Measurements from ENCODE around the gene MAML1.

Gene MAML1

GRCh38 chr5:179698935-179699615 is 33.5 kb upstream of the MAML1 start, which contains the start of gene CANX:
CANX (plus strand) TSS chr5:179698967; CDS start chr5:179705682, 6,715 bp downstream.
- no peak for DNase-seq (ENCODE audit: low read depth)
- peak within 1 kb of the TSS; percentile 95 for H3K4me3 ChIP-seq (ENCODE audit: low read length)
- no peak for TF ChIP-seq CTCF (conservative IDR thresholded peaks at IDR 0.05; ENCODE audit: low read length)

DNA sequence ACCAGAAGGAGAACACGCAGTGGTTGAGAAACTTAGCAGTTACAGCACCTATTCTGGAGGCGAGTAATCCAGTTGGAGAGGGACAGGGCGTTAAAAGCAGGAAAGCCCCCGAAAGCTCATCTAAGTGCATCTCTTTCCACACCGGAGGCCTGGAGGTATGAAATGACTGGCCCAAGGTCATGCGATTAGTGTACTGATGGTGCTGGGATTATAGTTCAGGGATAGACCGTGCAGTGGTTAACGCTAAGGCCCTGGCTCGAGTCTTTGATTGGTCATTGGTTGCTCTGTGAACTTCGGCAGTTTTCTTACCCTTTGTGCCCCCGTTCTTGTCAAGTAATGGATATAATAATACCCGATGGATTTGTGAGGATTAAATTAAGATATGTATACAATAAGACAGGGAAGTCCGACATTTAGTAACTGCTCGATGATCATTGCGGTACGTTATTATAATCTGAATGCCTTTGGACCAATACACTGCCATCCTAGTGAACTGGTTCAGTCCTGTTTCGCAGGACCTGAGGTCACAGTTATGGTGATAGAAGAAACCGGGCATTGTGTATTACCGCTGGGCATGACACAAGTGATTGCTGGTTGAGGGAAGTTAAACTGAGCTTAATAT is 32.9 kb upstream of the MAML1 start:
- H3K4me3 ChIP-seq (ENCODE audit: low read length), result peak overlapping the region; percentile 95
- no peak for TF ChIP-seq CTCF (conservative IDR thresholded peaks at IDR 0.05; ENCODE audit: low read length)
- peak; percentile 40 for DNase-seq (ENCODE audit: low read depth)

DNA sequence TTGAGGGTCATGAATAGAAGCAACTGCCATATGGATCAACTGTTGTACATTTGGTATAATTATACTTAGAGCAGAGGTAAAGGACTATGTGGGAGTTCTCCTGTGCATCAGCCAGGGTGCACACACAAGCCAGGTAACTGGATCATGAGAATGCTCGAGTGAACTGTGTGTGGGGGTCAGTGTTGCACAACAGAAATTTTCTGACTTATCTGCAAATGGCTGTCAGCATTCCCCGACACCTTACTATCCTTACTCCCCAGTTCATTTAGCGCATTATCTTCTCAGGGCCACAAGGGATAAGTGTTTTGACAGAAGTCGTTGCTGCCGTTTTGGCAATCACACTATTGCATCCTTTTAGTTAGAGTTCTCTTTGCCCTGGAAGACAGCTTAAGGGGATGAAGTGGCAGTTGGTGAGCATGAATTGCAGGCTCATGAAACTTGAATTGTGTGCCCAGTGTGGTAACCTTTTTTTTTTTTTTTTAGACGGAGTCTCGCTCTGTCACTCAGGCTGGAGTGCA is 32.2 kb upstream of the MAML1 start:
- peak overlapping the region; percentile 95 for H3K4me3 ChIP-seq (ENCODE audit: low read length)
- DNase-seq (ENCODE audit: low read depth), result no peak
- no peak for TF ChIP-seq CTCF (conservative IDR thresholded peaks at IDR 0.05; ENCODE audit: low read length)

DNA sequence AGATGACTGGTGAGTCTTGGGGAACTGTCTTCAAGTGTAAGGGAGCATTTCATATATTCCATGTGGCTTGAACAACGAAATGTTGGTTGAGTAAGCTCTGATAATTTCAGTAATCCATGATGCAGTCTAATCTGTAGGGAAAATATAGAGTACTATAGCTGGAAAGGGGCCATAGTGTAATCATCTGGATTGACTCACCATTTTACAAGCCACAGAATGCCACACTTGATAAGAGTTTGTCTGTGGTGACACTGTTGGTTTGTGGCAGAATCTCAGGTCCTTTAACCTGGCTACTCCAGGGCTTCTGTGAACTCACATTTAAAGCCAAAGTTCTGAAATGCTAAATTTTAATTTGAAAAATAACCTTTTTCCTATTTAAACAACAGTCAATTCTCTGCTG is 16.3 kb upstream of the MAML1 start:
- no peak overlapping the region for H3K4me3 ChIP-seq (ENCODE audit: low read length)
- no peak for DNase-seq (ENCODE audit: low read depth)
- TF ChIP-seq CTCF (conservative IDR thresholded peaks at IDR 0.05; ENCODE audit: low read length), result no peak

DNA sequence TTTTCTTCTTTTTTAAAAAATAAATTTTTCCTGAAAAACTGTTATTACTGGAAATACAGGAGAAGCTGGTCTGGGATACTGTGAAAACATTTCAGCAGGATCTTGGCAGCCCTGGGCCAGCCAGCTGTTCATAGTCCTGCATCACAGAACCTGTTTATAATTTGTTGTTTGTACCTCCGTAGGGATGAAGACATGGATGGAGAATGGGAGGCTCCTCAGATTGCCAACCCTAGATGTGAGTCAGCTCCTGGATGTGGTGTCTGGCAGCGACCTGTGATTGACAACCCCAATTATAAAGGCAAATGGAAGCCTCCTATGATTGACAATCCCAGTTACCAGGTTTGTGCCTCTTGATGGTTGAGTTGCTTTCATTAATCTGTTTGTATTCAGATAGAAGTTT is 12.4 kb upstream of the MAML1 start:
- no peak for DNase-seq (ENCODE audit: low read depth)
- no peak overlapping the region for H3K4me3 ChIP-seq (ENCODE audit: low read length)
- no peak for TF ChIP-seq CTCF (conservative IDR thresholded peaks at IDR 0.05; ENCODE audit: low read length)

DNA sequence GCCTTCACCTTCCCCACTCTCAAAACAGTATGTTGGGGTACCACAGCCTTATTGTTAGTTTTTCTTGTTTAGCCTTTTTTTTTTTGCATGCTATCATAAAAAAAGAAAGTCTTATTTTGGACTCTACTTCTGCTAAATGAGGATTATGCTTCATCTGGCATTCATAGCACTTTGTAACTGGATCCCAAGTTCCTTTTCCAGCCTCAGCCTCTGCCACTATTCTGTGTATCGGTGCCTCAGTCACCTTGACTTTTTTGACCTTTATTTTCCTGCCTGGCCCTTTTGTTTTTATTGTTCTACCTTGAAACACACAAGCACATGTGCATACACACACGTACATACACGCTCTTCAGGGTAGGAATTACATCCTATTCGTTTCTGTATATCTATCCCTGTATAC is 8.5 kb upstream of the MAML1 start:
- DNase-seq (ENCODE audit: low read depth), result no peak
- no peak for TF ChIP-seq CTCF (conservative IDR thresholded peaks at IDR 0.05; ENCODE audit: low read length)
- no peak overlapping the region for H3K4me3 ChIP-seq (ENCODE audit: low read length)

DNA sequence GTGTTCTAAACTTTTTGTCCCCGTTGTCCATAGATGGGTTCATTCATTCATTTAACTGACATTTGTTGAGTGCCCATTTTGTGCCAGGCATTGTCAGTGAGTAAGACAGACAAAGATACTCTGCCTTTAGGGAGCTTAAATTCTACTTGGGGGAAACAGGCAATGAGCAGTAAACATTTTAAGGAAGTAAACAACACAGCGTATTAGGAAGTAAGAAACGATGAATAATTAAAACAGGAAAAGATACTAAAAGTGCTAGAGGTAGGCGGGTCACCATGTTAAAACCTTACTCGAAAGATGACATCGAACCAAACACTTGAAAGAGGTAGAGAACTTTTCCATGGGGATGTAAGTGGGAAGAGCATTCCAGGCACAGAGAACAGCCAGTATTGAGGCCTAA is 5.5 kb upstream of the MAML1 start:
- TF ChIP-seq CTCF (conservative IDR thresholded peaks at IDR 0.05; ENCODE audit: low read length), result no peak
- H3K4me3 ChIP-seq (ENCODE audit: low read length), result no peak overlapping the region
- no peak for DNase-seq (ENCODE audit: low read depth)
